Stimulated activated naive CD8-positive, alpha-beta T cell treated with anti-CD3 and anti-CD28 coated beads, Interleukin-15, amount 100 ng/mL, for 72 hours (primary cell): ENCODE data around the gene OR8B8.
"Not testable (repeated sequence)": the region's sequence is repeated elsewhere in the genome, so short reads cannot be mapped to it uniquely, and the experiment has no call there.

Experiments used
- ATAC-seq: fragments of 150-1000 bp; cut with Tn5 transposase; 2 replicates; pipeline ENCODE4 v1.10.0; 2021; ENCODE audit warnings: mild to moderate bottlenecking, moderate library complexity
- DNase-seq, 2 donors: peaks; one replicate each; pipeline ENCODE4 v3.0.0; 2021 to 2022
- H3K27ac Mint-ChIP-seq, 2 donors: one replicate each; pipeline ENCODE4 v1.8.0; 2022; ENCODE audit warnings: mild to moderate bottlenecking in 2 of 2, mixed read lengths in 2 of 2, moderate library complexity in 2 of 2
- H3K27me3 Mint-ChIP-seq: one replicate; pipeline ENCODE4 v1.8.0; 2022; ENCODE audit warnings: mixed read lengths
- H3K4me1 Mint-ChIP-seq: one replicate; pipeline ENCODE4 v1.8.0; 2022; ENCODE audit warnings: mild to moderate bottlenecking, mixed read lengths
- H3K4me3 Mint-ChIP-seq, 2 donors: one replicate each; pipeline ENCODE4 v1.8.0; 2022; ENCODE audit warnings: mild to moderate bottlenecking in 2 of 2, mixed read lengths in 2 of 2, moderate library complexity in 1 of 2
- H3K9me3 Mint-ChIP-seq, 2 donors: one replicate each; pipeline ENCODE4 v1.8.0; 2022; ENCODE audit warnings: mixed read lengths in 2 of 2

OR8B8 gene

DNA sequence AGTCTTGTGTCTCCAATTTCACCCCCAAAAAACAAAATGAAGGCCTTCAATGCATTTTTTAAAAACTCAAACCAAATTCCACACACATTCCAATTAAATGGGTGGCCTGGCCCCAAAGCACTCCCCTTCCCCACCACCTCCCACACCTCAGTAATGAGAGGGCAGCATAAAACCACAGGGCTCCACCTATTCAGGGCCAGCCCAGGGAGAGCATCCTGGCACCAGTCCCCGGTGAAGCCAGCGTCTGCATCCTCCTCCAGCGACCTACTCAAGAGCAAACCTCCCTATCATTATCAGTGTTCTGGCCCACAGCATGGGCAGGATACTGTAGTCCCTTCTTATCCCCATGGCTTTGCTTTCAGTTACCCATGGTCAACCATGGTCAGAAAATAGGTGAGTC lies 17.8 kb upstream of the OR8B8 start:
- no peaks in the 10 kb centered on the region for H3K9me3 Mint-ChIP-seq
- no peak overlapping the region for H3K4me3 Mint-ChIP-seq
- no peak for ATAC-seq
- H3K27me3 Mint-ChIP-seq, result peaks cover 30% of the 10 kb centered on the region
- no peaks in the 10 kb centered on the region for H3K4me1 Mint-ChIP-seq
- no peak for DNase-seq
- H3K27ac Mint-ChIP-seq, result no peak overlapping the region

DNA sequence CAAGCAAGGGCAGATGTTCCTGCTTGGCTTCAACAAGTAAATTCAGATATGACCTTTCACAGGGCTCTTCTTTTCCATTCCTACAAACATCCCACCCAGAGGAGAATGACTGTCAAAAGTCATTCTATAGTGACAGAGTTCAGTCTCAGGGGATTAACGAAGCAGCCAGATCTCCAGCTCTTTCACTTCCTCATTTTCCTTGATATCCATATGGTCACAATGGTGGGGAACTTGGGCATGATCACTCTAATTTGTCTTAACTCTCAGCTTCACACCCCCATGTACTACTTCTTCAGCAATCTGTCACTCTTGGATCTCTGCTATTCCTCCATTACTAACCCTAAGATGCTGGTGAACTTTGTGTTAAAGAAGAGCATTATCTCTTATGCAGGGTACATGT lies 15.0 kb upstream of the OR8B8 start:
- H3K4me3 Mint-ChIP-seq, result no peak overlapping the region
- DNase-seq (no peak), ATAC-seq (no peak)
- no peak overlapping the region for H3K27ac Mint-ChIP-seq
- H3K4me1 Mint-ChIP-seq, result no peaks in the 10 kb centered on the region
- no peaks in the 10 kb centered on the region for H3K9me3 Mint-ChIP-seq
- H3K27me3 Mint-ChIP-seq, result peaks cover 29% of the 10 kb centered on the region

DNA sequence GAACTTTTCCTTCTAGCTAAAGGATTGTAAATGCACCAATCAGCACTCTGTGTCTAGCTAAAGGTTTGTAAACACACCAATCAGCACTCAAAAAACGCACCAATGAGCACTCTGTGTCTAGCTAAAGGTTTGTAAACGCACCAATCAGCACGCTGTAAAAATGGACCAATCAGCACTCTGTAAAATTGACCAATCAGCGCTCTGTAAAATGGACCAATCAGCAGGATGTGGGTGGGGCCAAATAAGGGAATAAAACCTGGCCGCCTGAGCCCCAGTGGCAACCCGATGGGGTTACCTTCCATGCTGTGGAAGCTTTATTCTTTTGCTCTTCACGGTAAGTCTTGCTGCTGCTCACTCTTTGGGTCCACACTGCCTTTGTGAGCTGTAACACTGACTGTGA lies 13.9 kb upstream of the OR8B8 start:
- not testable (repeated sequence) for H3K27ac Mint-ChIP-seq, H3K4me1 Mint-ChIP-seq, H3K9me3 Mint-ChIP-seq, ATAC-seq, DNase-seq, H3K4me3 Mint-ChIP-seq
- H3K27me3 Mint-ChIP-seq, result peaks cover 24% of the 10 kb centered on the region

DNA sequence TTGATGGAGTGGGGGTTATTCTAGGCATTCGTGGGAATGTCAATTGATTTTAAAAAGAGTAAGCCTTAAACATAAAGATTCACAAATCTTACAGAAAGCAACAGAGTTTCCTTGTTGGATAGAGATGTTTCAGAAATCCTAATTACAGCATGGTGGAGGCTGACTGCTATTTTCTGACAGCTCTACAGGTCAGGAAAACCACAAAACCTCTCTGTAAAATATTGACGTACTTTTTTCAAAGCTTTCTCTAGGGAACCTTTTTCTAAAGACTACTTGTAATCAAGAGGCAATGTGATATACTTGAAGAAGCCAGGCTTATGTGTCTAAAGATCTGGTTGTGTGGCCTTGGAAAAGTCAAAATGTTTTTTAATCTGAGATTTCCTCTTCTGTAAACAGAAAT lies 9.1 kb upstream of the OR8B8 start:
- peaks cover 7% of the 10 kb centered on the region for H3K27me3 Mint-ChIP-seq
- no peak overlapping the region for H3K27ac Mint-ChIP-seq
- H3K4me1 Mint-ChIP-seq, result no peaks in the 10 kb centered on the region
- ATAC-seq (no peak), DNase-seq (no peak)
- no peak overlapping the region for H3K4me3 Mint-ChIP-seq
- H3K9me3 Mint-ChIP-seq, result peaks cover 5 to 9% of the 10 kb centered on the region in 2 donors

DNA sequence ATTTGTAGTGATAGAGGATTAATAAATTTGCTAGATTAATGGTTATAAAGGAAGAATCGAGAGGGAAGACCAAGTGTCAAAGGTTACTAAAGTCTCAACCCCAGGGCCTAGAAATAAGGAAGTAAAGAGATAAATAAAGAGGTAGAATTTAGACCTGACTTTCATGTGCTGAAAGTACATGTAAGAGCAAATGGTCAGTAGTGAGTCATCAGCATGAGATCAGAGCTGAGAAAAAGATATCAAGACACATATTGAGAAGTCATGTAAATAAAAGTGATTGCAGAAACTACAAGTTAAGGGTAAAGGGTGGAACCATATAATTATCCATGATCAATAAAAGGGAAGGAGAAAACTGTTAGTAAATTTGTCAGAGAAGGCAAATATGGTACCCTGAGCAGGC lies 1.4 kb upstream of the OR8B8 start:
- no peak overlapping the region for H3K27ac Mint-ChIP-seq
- peaks cover 8% of the 10 kb centered on the region for H3K27me3 Mint-ChIP-seq
- no peak for DNase-seq

DNA sequence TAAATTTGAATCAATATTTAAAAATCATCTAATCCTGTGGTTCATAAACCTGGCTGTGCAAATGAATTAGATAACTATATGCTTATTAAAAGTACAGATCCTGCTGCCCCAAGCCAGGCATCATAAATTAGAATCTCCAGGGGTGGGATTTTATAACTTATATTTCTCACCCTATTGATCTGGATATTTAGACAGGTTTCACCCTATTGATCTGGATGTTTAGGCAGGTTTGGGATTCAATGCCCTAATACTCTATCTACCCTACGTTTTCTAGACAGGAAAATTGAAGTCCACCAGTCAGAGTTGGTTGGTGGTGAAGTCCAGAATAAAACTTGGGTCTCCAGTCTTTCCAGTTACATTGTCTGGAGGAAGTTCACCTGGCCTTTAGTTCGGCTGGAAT lies 2.6 kb downstream of the OR8B8 start:
- H3K27me3 Mint-ChIP-seq, result peaks cover 35% of the 10 kb centered on the region
- DNase-seq (no peak), ATAC-seq (no peak)
- peaks cover 4 to 11% of the 10 kb centered on the region in 2 donors for H3K9me3 Mint-ChIP-seq
- no peak overlapping the region for H3K27ac Mint-ChIP-seq
- H3K4me3 Mint-ChIP-seq, result no peak overlapping the region
- H3K4me1 Mint-ChIP-seq, result no peaks in the 10 kb centered on the region

More for the DNA sequence above, 1.4 kb upstream of the OR8B8 start:
- no peaks in the 10 kb centered on the region for H3K4me1 Mint-ChIP-seq
- H3K9me3 Mint-ChIP-seq, result peaks cover 5 to 9% of the 10 kb centered on the region in 2 donors
- no peak for ATAC-seq
- H3K4me3 Mint-ChIP-seq, result no peak overlapping the region

DNA sequence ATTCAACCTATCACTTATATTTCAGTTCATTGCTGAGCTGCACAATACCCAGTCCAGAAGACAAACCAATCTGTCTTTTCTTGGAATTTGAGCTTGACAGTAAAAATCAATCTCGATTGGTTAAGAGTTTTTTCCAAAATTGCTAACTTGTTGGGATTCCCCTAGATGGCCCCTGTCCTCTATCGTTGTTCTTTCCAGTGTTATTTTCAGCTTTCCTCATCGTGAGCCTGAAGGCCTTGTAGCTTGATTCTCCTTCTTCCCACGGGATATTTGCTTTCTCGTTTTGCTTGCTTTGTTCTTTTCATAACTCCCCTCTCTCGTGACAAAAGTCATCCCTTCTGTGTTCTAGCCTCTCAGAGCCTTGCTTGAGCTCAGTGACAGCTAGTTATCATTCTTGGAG lies 3.1 kb downstream of the OR8B8 start:
- no peak overlapping the region for H3K27ac Mint-ChIP-seq
- no peak for DNase-seq
- H3K4me3 Mint-ChIP-seq, result no peak overlapping the region
- peaks cover 4 to 11% of the 10 kb centered on the region in 2 donors for H3K9me3 Mint-ChIP-seq
- peaks cover 35% of the 10 kb centered on the region for H3K27me3 Mint-ChIP-seq
- no peaks in the 10 kb centered on the region for H3K4me1 Mint-ChIP-seq
- no peak for ATAC-seq

DNA sequence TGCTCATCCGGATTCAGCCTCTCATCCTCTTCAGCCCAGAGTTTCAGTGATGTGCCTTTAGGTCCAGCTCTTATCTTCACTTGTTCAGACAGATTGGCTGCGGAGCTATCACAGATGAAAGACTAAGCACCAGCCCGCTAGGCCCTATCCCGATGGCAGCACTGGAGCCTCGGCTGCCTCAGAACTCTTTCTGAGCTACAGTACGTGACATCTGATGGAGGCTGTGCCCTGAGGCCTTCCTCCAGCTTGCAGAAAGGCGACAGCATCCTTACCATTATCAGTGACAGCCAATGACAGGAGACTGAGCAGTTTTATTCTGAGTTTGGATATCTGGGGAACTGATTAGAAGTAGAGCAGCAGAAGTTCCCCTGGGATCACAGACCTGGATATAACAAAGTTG lies 4.0 kb downstream of the OR8B8 start:
- ATAC-seq, result no peak
- H3K27me3 Mint-ChIP-seq, result peaks cover 35% of the 10 kb centered on the region

DNA sequence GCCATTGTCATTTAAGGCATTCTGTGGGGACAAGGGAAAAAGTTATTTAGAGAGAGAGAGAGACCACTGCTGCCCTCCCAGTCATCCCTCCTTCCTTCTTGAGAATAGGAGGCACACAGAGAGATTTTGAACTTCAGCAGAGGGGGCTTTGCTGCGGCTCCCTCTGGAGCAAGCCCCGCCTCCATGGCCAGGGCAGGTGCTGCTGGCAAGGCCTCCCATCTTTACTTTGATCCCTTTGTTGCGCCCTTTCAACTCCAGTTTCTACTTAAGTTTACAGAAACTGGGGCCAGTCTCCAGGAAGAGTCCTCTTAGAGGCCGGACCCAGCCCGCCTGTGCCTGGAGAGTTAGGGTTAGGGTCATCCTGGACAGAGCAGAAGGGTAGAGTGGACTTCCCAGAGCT lies 4.4 kb downstream of the OR8B8 start:
- no peaks in the 10 kb centered on the region for H3K4me1 Mint-ChIP-seq
- peaks cover 35% of the 10 kb centered on the region for H3K27me3 Mint-ChIP-seq
- H3K27ac Mint-ChIP-seq, result no peak overlapping the region
- H3K9me3 Mint-ChIP-seq, result peaks cover 4 to 11% of the 10 kb centered on the region in 2 donors
- no peak overlapping the region for H3K4me3 Mint-ChIP-seq
- ATAC-seq (no peak), DNase-seq (no peak)

More for the DNA sequence above, 4.0 kb downstream of the OR8B8 start:
- no peak overlapping the region for H3K4me3 Mint-ChIP-seq
- no peak overlapping the region for H3K27ac Mint-ChIP-seq
- DNase-seq, result no peak
- H3K4me1 Mint-ChIP-seq, result no peaks in the 10 kb centered on the region
- peaks cover 4 to 11% of the 10 kb centered on the region in 2 donors for H3K9me3 Mint-ChIP-seq

DNA sequence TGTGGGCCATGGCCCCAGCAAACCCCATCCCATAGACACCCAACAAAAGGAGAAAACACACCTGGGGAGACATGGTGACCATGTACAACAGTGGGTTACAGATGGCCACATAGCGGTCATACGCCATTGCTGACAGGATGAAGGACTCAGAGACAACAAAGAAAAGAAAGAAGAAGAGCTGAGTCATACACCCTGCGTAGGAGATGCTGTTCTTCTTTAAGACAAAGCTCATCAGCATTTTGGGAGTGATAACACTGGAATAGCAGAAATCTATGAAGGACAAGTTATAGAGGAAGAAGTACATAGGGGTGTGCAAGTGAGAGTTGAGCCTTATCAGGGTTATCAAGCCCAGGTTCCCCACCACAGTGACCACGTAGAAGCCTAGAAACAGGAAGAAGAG lies 4.9 kb downstream of the OR8B8 start:
- H3K4me1 Mint-ChIP-seq, result no peaks in the 10 kb centered on the region
- H3K4me3 Mint-ChIP-seq, result no peak overlapping the region
- H3K27ac Mint-ChIP-seq, result no peak overlapping the region
- H3K9me3 Mint-ChIP-seq, result peaks cover 4 to 11% of the 10 kb centered on the region in 2 donors
- H3K27me3 Mint-ChIP-seq, result peaks cover 35% of the 10 kb centered on the region
- DNase-seq, result no peak
- ATAC-seq, result no peak

DNA sequence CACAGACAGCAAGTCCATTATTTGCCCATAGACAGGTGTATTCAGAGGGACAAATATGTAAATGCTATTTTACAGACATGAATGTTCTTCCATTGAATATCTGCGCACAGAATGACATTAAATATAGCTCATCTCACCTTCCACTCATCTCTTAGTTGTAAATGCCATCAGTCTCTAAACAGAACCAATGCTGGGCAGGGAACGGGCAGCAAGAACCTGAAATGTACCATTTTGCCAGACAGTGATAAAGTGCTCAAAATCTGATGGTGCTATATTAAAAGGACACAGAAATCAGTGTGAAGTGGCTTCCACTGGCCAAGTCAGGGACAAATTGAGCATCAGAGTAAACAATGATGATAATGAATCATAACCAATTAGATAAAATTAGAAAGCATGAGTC lies 10.8 kb downstream of the OR8B8 start:
- Mint-ChIP-seq H3K27me3 (peaks cover 28% of the 10 kb centered on the region), H3K4me1 (no peaks in the 10 kb centered on the region), H3K9me3 (no peaks in the 10 kb centered on the region), H3K27ac (no peak overlapping the region), H3K4me3 (no peak overlapping the region)
- no peak for ATAC-seq
- DNase-seq, result no peak

DNA sequence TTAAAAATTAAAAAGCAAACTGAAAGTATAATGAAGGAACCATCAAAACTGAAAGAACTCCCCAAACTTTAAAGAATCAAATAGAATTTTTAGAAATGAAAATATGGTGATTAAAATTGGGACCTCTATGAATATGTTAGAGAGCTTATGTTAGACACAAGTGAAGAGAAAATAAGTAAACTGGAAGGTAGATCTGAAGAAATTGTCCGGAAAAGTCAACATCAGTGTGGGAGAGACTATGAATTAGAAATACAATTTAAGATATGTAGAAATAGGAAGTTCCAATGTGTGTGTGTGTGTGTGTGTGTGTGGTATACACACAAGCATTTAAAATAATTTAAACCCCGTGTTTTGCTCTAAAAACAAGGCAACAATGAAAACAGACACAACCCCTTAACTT lies 15.9 kb downstream of the OR8B8 start:
- Mint-ChIP-seq H3K4me1 (no peaks in the 10 kb centered on the region), H3K9me3 (no peaks in the 10 kb centered on the region), H3K27ac (no peak overlapping the region), H3K4me3 (no peak overlapping the region), H3K27me3 (peaks cover 11% of the 10 kb centered on the region)
- ATAC-seq (no peak), DNase-seq (no peak)

DNA sequence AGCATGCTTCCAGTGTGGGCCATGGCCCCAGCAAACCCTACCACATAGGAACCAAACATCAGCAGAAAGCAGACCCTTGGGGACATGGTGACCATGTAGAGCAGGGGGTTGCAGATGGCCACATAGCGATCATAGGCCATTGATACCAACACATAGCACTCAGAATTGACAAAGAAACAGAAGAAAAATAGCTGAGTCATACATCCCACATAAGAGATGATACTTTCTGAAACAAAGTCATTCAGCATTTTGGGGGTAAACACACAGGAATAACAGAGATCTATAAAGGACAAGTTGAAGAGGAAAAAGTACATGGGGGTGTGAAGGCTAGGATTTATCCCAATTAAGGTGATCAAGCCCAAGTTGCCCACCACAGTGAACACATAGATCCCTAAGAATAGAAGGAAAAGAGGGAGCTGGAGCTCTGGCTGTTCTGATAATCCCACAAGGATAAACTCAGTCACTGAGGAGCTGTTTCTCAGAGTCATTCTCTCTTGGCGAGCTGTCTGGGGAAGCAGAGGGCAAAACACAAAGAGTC lies 21.0 kb downstream of the OR8B8 start, which contains the start of gene OR8B4:
TSS of gene OR8B4 (minus strand) at position 488 of the 538 bp plus-strand sequence. CDS start at position 488, 0 bp downstream.
- ATAC-seq, result no peak
- H3K4me1 Mint-ChIP-seq, result no peaks in the 10 kb centered on the region
- H3K27me3 Mint-ChIP-seq, result peaks cover 47% of the 10 kb centered on the region

DNA sequence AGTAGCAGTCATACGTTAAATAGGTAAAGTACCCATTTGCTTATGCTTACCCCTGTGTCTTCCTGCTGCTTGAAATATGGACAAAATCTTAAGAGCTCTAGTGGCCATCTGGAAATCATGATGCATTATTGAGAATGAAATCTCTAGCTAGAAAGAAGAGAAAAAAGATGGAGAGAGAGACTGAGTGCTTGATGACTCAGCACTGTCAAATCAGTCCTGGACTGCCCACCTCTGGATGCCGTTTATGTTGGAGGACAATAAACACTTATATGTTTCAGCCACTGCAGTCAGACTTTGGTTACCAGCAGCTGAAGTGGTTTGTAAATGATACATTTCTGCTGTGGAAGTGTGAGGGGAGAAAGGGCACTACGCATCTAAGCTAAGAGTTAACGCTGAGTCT lies 24.5 kb downstream of the OR8B8 start:
- no peak for DNase-seq
- no peak for ATAC-seq
- Mint-ChIP-seq H3K9me3 (no peaks in the 10 kb centered on the region), H3K27me3 (peaks cover 47% of the 10 kb centered on the region), H3K27ac (no peak overlapping the region), H3K4me3 (no peak overlapping the region), H3K4me1 (no peaks in the 10 kb centered on the region)

More for the DNA sequence above, 21.0 kb downstream of the OR8B8 start, which contains the start of gene OR8B4:
- DNase-seq, result no peak
- Mint-ChIP-seq H3K4me3 (no peak within 1 kb of the TSS), H3K9me3 (no peaks in the 10 kb centered on the region), H3K27ac (no peak within 1 kb of the TSS)

DNA sequence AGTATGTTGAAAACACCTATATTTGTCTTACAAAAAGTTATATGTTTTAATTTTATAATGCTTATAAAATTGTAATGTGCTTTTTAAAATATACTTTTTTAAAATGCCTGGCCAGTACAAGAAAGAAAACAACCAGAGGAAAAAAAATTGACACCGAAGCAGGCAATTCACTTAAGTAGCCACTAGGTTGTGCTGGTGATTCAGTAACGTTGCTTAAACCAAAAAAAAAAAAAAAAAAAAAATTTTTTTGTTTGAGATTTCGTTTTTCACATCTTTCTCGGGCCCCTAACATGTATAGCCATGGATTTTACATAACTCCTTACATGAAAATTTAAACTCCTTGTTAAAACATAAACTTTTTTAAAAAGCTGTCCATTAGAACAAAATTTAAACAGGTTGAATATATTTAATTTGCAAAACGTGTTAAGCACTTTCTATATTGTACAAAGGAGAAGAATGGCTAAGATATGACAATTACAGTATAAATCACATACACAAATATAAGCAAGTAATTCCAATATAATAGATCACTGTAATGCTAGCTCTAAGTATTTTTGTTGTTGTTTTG lies 30.1 kb downstream of the OR8B8 start:
- Mint-ChIP-seq H3K9me3 (no peaks in the 10 kb centered on the region), H3K4me1 (no peaks in the 10 kb centered on the region), H3K27ac (no peak overlapping the region), H3K4me3 (no peak overlapping the region), H3K27me3 (peaks cover 18% of the 10 kb centered on the region)
- no peak for DNase-seq
- no peak for ATAC-seq

DNA sequence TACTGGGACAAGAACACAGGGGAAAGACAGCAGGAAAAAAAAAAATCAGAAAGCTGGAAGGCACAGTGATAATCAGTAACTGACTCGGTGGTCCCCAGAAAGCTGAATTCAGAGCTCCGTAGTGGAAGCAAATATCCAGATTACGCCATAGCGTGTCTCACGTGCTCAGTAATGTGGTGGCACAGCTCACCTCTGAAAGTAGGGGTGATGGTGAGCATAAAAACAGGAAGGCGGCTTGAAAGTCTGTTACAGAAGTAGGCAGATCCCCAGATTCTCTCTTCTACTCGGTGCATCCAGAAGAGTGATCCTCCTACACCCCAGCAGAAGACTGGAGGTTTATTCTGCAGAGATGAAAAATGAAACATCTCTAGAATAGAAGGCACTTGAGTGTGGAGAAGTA lies 35.6 kb downstream of the OR8B8 start:
- H3K4me1 Mint-ChIP-seq, result no peaks in the 10 kb centered on the region
- H3K27me3 Mint-ChIP-seq, result peaks cover 35% of the 10 kb centered on the region
- no peak for ATAC-seq
- H3K27ac Mint-ChIP-seq, result no peak overlapping the region
- DNase-seq, result no peak
- no peak overlapping the region for H3K4me3 Mint-ChIP-seq
- H3K9me3 Mint-ChIP-seq, result no peaks in the 10 kb centered on the region

DNA sequence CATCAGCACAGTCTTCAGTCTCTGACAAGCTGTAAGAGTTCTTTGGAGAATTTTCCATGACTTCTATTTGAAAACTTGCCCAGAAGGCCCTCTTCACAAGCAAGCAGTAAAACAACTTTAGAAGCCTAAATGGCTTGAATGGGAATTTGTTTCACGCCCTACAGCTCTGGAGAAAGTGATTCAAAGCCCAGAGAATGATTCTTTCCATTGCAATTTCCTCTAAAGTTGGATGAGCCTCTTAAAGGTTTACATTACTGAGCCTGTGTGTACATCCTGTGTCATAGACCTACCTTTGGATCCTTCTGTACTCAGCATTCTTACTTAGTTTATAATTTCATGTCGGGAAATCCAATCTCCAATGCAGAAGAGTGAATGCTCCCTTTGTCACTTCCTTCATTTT lies 39.9 kb downstream of the OR8B8 start:
- Mint-ChIP-seq H3K27ac (no peak overlapping the region), H3K27me3 (peaks cover 25% of the 10 kb centered on the region), H3K4me1 (no peaks in the 10 kb centered on the region), H3K9me3 (no peaks in the 10 kb centered on the region), H3K4me3 (no peak overlapping the region)
- ATAC-seq (no peak), DNase-seq (no peak)
